Astrocyte (in vitro differentiated cells and primary cell): ENCODE data around the gene MTMR4.

ENCODE experiments used
- EZH2 ChIP-seq: IDR thresholded peaks from 2 replicates; pipeline ENCODE4 v1.6.1; 2012; ENCODE audit warnings: mild to moderate bottlenecking, low read length, inconsistent platforms; ENCODE audit not compliant: insufficient read depth
- TF ChIP-seq, protein P1 (sequence below): IDR thresholded peaks from 2 replicates; pipeline ENCODE4 v1.5.1; 2011; ENCODE audit warnings: low read depth, mild to moderate bottlenecking, inconsistent platforms, low read length, moderate library complexity; ENCODE audit not compliant: insufficient read depth

DNA sequence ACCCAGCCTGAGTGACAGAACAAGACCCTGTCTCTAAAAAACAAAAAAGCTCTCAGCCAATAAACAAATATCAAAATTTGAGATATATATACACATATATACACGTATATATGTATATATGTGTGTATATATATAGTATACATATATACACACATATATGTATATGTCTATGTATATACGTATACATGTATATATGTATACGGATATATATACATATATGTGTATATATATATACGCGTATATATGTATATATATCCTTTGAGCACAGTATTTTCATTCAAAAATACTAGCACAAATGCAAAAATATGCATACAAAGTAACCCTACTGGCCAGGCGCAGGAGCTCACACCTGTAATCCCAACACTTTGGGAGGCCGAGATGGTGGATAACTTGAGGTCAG, 13.0 kb downstream of the MTMR4 start:
- TF ChIP-seq, protein P1, sequence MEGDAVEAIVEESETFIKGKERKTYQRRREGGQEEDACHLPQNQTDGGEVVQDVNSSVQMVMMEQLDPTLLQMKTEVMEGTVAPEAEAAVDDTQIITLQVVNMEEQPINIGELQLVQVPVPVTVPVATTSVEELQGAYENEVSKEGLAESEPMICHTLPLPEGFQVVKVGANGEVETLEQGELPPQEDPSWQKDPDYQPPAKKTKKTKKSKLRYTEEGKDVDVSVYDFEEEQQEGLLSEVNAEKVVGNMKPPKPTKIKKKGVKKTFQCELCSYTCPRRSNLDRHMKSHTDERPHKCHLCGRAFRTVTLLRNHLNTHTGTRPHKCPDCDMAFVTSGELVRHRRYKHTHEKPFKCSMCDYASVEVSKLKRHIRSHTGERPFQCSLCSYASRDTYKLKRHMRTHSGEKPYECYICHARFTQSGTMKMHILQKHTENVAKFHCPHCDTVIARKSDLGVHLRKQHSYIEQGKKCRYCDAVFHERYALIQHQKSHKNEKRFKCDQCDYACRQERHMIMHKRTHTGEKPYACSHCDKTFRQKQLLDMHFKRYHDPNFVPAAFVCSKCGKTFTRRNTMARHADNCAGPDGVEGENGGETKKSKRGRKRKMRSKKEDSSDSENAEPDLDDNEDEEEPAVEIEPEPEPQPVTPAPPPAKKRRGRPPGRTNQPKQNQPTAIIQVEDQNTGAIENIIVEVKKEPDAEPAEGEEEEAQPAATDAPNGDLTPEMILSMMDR, result no peak
- TF ChIP-seq EZH2, result no peak
